SU-DHL-6 (cell line): ENCODE results near the gene EHBP1.

Experiments used
- H2AFZ ChIP-seq: fragments of 200-600 bp; sonication (generic); 2 replicates; pipeline ENCODE4 v1.6.1; 2014; ENCODE audit warnings: low read depth, mild to moderate bottlenecking, moderate library complexity, mixed read lengths, antibody characterized with exemption, low read length; ENCODE audit not compliant: severe bottlenecking
- H3F3A ChIP-seq: fragments of 200-600 bp; shearing (Covaris generic); 2 replicates; pipeline ENCODE4 v1.6.0; 2016; ENCODE audit warnings: antibody characterized with exemption, mild to moderate bottlenecking; ENCODE audit not compliant: insufficient read depth
- H3K27ac ChIP-seq: fragments of 200-600 bp; sonication (generic); 2 replicates; pipeline ENCODE4 v1.5.1; 2016; ENCODE audit warnings: low read depth, mild to moderate bottlenecking, low read length, moderate library complexity, mixed read lengths
- H3K27me3 ChIP-seq: fragments of 200-600 bp; sonication (generic), shearing (Covaris generic); 2 replicates; pipeline ENCODE4 v1.6.0; 2014; ENCODE audit warnings: mild to moderate bottlenecking, low read length
- H3K36me3 ChIP-seq: fragments of 200-600 bp; sonication (generic); 2 replicates; pipeline ENCODE4 v1.6.1; 2014; ENCODE audit warnings: mild to moderate bottlenecking, low read length, mixed read lengths
- H3K4me2 ChIP-seq: fragments of 300-600, 200-600 bp; shearing (Covaris generic), sonication (generic); 2 replicates; pipeline ENCODE4 v1.6.0; 2014; ENCODE audit warnings: low read length, low read depth, mild to moderate bottlenecking; ENCODE audit not compliant: poor library complexity, severe bottlenecking
- H3K4me3 ChIP-seq: fragments of 200-600 bp; sonication (generic); 2 replicates; pipeline ENCODE4 v1.5.1; 2014; ENCODE audit warnings: antibody characterized with exemption, low read length, mild to moderate bottlenecking, mixed read lengths; ENCODE audit not compliant: insufficient read depth, poor library complexity, severe bottlenecking
- H3K79me2 ChIP-seq: fragments of 200-600 bp; sonication (generic); 2 replicates; pipeline ENCODE4 v1.6.1; 2014; ENCODE audit warnings: mild to moderate bottlenecking, low read length, moderate library complexity; ENCODE audit not compliant: insufficient read depth
- H3K9ac ChIP-seq: fragments of 200-600 bp; sonication (generic); 2 replicates; pipeline ENCODE4 v1.7.0; 2014; ENCODE audit warnings: mild to moderate bottlenecking, low read length
- H3K9me2 ChIP-seq: fragments of 200-600 bp; sonication (generic); replicated peaks from 2 replicates; pipeline ENCODE4 v1.6.1; 2014; ENCODE audit warnings: low read length; ENCODE audit not compliant: insufficient read depth
- H3K9me3 ChIP-seq: fragments of 200-600 bp; sonication (generic); 2 replicates; pipeline ENCODE4 v1.6.1; 2014; ENCODE audit warnings: low read length, mixed read lengths; ENCODE audit not compliant: insufficient read depth
- H4K20me1 ChIP-seq: fragments of 200-600 bp; sonication (generic); 2 replicates; pipeline ENCODE4 v1.6.1; 2014; ENCODE audit warnings: low read depth, mild to moderate bottlenecking, antibody characterized with exemption, low read length, moderate library complexity, mixed read lengths
- CTCF ChIP-seq: fragments of 200-600 bp; sonication (generic); IDR thresholded peaks from one replicate; pipeline ENCODE4 v1.5.1; 2017; ENCODE audit warnings: antibody characterized with exemption, mild to moderate bottlenecking, low read length, moderate library complexity; ENCODE audit not compliant: insufficient read depth, poor library complexity, severe bottlenecking
- EZH2phosphoT487 ChIP-seq: fragments of 200-600 bp; sonication (generic), shearing (Covaris generic); conservative IDR thresholded peaks from 2 replicates; pipeline ENCODE4 v1.6.1; 2018; ENCODE audit warnings: mild to moderate bottlenecking, antibody characterized with exemption, low read length, moderate library complexity, mixed read lengths

The EHBP1 gene

GRCh38 chr2:62793213-62793612 is 87.7 kb downstream of the EHBP1 start:
- H3K4me2 ChIP-seq: no peak overlapping the region
- H3K27me3 ChIP-seq: no peaks in the 10 kb centered on the region
- H3F3A ChIP-seq: no peaks in the 10 kb centered on the region; the same call in 1 of the 2 replicates
- H3K27ac ChIP-seq: no peak overlapping the region
- no peaks in the 10 kb centered on the region for H3K9me2 ChIP-seq
- no peak overlapping the region for H3K4me3 ChIP-seq
- 0 out of 2 replicates have a peak, but pooled peaks cover 6% of the 10 kb centered on the region for H4K20me1 ChIP-seq
- no peak overlapping the region for H3K9ac ChIP-seq
- no peaks in the 10 kb centered on the region for H3K9me3 ChIP-seq
- no peak for TF ChIP-seq EZH2phosphoT487
- no peak for TF ChIP-seq CTCF
- no peak overlapping the region for H2AFZ ChIP-seq
- H3K36me3 ChIP-seq: no peaks in the 10 kb centered on the region
- no peaks in the 10 kb centered on the region for H3K79me2 ChIP-seq

- Histone ChIP-seq H3K27ac (no peak overlapping the region), H3K9ac (no peak overlapping the region), H2AFZ (no peak overlapping the region), H3F3A (no peaks in the 10 kb centered on the region; the same call in 1 of the 2 replicates), H4K20me1 (no peaks in the 10 kb centered on the region), H3K79me2 (no peaks in the 10 kb centered on the region), H3K36me3 (no peaks in the 10 kb centered on the region), H3K4me2 (no peak overlapping the region), H3K9me3 (no peaks in the 10 kb centered on the region), H3K9me2 (no peaks in the 10 kb centered on the region), H3K4me3 (no peak overlapping the region), H3K27me3 (no peaks in the 10 kb centered on the region)
- TF ChIP-seq CTCF: no peak
- no peak for TF ChIP-seq EZH2phosphoT487
These were observed 89.3 kb downstream of the EHBP1 start for GRCh38 chr2:62794791-62795190.

GRCh38 chr2:62795341-62795740 is 89.8 kb downstream of the EHBP1 start:
- no peak overlapping the region for H3K27ac ChIP-seq
- H3K4me2 ChIP-seq: no peak overlapping the region
- no peaks in the 10 kb centered on the region for H3K9me3 ChIP-seq
- H3K79me2 ChIP-seq: no peaks in the 10 kb centered on the region
- no peak overlapping the region for H2AFZ ChIP-seq
- H3K36me3 ChIP-seq: no peaks in the 10 kb centered on the region
- TF ChIP-seq CTCF (no peak), EZH2phosphoT487 (no peak)
- no peaks in the 10 kb centered on the region; the same call in 1 of the 2 replicates for H3F3A ChIP-seq
- no peak overlapping the region for H3K9ac ChIP-seq
- no peaks in the 10 kb centered on the region for H4K20me1 ChIP-seq
- no peaks in the 10 kb centered on the region for H3K9me2 ChIP-seq
- H3K4me3 ChIP-seq: no peak overlapping the region
- no peaks in the 10 kb centered on the region for H3K27me3 ChIP-seq
